Thyroid gland (tissue), 4 donors: ENCODE data around the gene OTOG.

ENCODE experiments used
- POLR2A ChIP-seq, 2 donors: fragments of 450-650 bp; IDR thresholded peaks; one replicate each; pipeline ENCODE4 v1.6.1; 2017; ENCODE audit warnings: antibody characterized with exemption in 2 of 2, mild to moderate bottlenecking in 2 of 2, moderate library complexity in 1 of 2
- TF ChIP-seq, protein P1 (sequence below), 6 experiments: fragments of 200-600 bp in 3 of 6; fragments of 450-650 bp in 3 of 6; sonication (generic) in 3 of 6; IDR thresholded peaks; one replicate each; pipeline ENCODE4 v1.5.1; 2016 to 2019; ENCODE audit warnings: antibody characterized with exemption in 6 of 6, mild to moderate bottlenecking in 2 of 6, inconsistent platforms in 1 of 6, moderate library complexity in 1 of 6

DNA sequence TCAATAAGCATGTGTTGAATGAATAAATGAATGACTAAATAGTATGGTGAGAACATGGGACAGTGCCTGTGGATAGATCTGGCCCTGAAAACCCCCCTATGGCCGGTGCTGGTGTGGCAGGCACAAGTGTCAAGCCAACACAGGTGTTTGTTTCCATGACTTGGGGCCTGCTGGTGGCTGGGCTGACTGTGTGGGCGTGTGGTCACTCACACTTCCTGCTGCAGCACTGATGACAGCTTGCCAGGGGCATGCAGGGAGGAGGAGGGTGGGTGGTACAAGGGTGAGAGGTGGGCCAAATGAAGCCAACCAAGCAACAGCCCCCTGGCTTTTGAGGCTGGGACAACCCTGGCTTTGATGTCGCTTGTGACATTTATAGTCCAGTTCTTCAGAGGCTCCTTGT, 40.1 kb upstream of the OTOG start:
- TF ChIP-seq, protein P1, sequence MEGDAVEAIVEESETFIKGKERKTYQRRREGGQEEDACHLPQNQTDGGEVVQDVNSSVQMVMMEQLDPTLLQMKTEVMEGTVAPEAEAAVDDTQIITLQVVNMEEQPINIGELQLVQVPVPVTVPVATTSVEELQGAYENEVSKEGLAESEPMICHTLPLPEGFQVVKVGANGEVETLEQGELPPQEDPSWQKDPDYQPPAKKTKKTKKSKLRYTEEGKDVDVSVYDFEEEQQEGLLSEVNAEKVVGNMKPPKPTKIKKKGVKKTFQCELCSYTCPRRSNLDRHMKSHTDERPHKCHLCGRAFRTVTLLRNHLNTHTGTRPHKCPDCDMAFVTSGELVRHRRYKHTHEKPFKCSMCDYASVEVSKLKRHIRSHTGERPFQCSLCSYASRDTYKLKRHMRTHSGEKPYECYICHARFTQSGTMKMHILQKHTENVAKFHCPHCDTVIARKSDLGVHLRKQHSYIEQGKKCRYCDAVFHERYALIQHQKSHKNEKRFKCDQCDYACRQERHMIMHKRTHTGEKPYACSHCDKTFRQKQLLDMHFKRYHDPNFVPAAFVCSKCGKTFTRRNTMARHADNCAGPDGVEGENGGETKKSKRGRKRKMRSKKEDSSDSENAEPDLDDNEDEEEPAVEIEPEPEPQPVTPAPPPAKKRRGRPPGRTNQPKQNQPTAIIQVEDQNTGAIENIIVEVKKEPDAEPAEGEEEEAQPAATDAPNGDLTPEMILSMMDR (IDR thresholded peaks at IDR 0.05) = no peak
- no peak for TF ChIP-seq POLR2A (IDR thresholded peaks at IDR 0.05)
